GM12878 (cell line): ENCODE data around the gene ANGPTL4. TPM values are rescaled to one million over a fixed set of nuclear protein-coding genes. Genes with fewer than 3 reads are reported as not detected.

Experiments
- ATAC-seq: fragments of 200-7000 bp; cut with Tn5 transposase; 3 replicates; pipeline ENCODE4 v1.9.1; 2020; ENCODE audit warnings: mild to moderate bottlenecking, moderate library complexity
- BruUV-seq: library from RNA; stranded (reverse); fragments of 400-500 nt; replicated peaks from 2 replicates; lab custom pipeline; 2021; lab: Mats Ljungman, UMichigan
- CTCF ChIA-PET: fragments of 300-600 bp; sonication (Branson Sonifier 250); formaldehyde crosslinking; extraction: SDS; loops from one replicate; lab custom pipeline; 2021; ENCODE audit warnings: inconsistent platforms; lab: Yijun Ruan, JAX
- POLR2A ChIA-PET: fragments of 350-600 bp; formaldehyde crosslinking; extraction: SDS; loops from one replicate; lab custom pipeline; 2021; ENCODE audit warnings: inconsistent platforms; lab: Charles Lee
- RAD21 ChIA-PET: fragments of 300-600 bp; sonication (Branson Sonifier 250); formaldehyde crosslinking; loops from one replicate; lab custom pipeline; 2023; ENCODE audit warnings: antibody characterized with exemption; ENCODE audit not compliant: unreplicated experiment; lab: Charles Lee
- SMC1A ChIA-PET: fragments of 300-600 bp; sonication (Branson Sonifier 250); formaldehyde crosslinking; loops from one replicate; lab custom pipeline; 2023; ENCODE audit not compliant: unreplicated experiment, uncharacterized antibody; lab: Charles Lee
- DNase-seq: peaks from one replicate; pipeline ENCODE4 v3.0.0-alpha.2; 2011; ENCODE audit warnings: low read depth, low spot score
- FAIRE-seq: peaks from 3 replicates; lab custom pipeline; 2011; peaks lifted over from hg19 to GRCh38; lab: Jason Lieb, UNC
- H2AFZ ChIP-seq: 2 replicates; pipeline ENCODE4 v1.6.0; 2011; ENCODE audit warnings: low read depth, low read length, control low read depth; ENCODE audit not compliant: control insufficient read depth
- H3K27ac ChIP-seq: 2 replicates; pipeline ENCODE4 v1.5.1; 2011; ENCODE audit warnings: control low read depth; ENCODE audit not compliant: control insufficient read depth, insufficient read depth
- H3K27me3 ChIP-seq, 2 experiments: replicated peaks in 1 of 2; 2 replicates each; pipeline versions ENCODE4 v1.6.0 to v1.6.1; 2011; ENCODE audit warnings: low read length in 1 of 2; ENCODE audit not compliant: control insufficient read depth in 2 of 2, insufficient read depth in 2 of 2
- H3K36me3 ChIP-seq, 2 experiments: 2 replicates each; pipeline ENCODE4 v1.5.1; 2011; ENCODE audit warnings: low read length in 1 of 2; ENCODE audit not compliant: control insufficient read depth in 2 of 2, insufficient read depth in 2 of 2
- H3K4me1 ChIP-seq: 2 replicates; pipeline ENCODE4 v1.6.1; 2011; ENCODE audit warnings: mild to moderate bottlenecking, low read length, moderate library complexity, mixed read lengths; ENCODE audit not compliant: control insufficient read depth, insufficient read depth
- H3K4me2 ChIP-seq: 2 replicates; pipeline ENCODE4 v1.6.0; 2011; ENCODE audit warnings: control low read depth; ENCODE audit not compliant: control insufficient read depth, insufficient read depth
- H3K4me3 ChIP-seq: fragments of 200-600 bp; sonication (generic); 2 replicates; pipeline ENCODE4 v1.5.1; 2016
- H3K79me2 ChIP-seq: 2 replicates; pipeline ENCODE4 v1.6.0; 2011; ENCODE audit warnings: low read length; ENCODE audit not compliant: control insufficient read depth, insufficient read depth
- H3K9ac ChIP-seq: 2 replicates; pipeline ENCODE4 v1.8.0; 2011; ENCODE audit warnings: low read length, control low read depth, mixed read lengths; ENCODE audit not compliant: control insufficient read depth, insufficient read depth
- H3K9me3 ChIP-seq: replicated peaks from 3 replicates; pipeline ENCODE4 v1.5.1; 2011; ENCODE audit warnings: mild to moderate bottlenecking, low read length; ENCODE audit not compliant: control insufficient read depth, insufficient read depth
- H4K20me1 ChIP-seq: 2 replicates; pipeline ENCODE4 v1.6.0; 2011; ENCODE audit not compliant: control insufficient read depth, insufficient read depth
- HDAC2 ChIP-seq: fragments of 200-600 bp; sonication (generic); IDR thresholded peaks from 2 replicates; pipeline ENCODE4 v1.6.1; 2017
- MTA3 ChIP-seq: IDR thresholded peaks from 2 replicates; pipeline ENCODE4 v1.6.1; 2012; ENCODE audit warnings: low read length, inconsistent platforms, borderline replicate concordance
- NRF1 ChIP-seq: conservative IDR thresholded peaks from 2 replicates; pipeline ENCODE4 v1.6.1; 2011; ENCODE audit warnings: mild to moderate bottlenecking, low read depth, low read length, improper control_type of control experiment
- RAD51 ChIP-seq: fragments of 450-650 bp; IDR thresholded peaks from 2 replicates; pipeline ENCODE4 v1.6.1; 2016; ENCODE audit warnings: moderate library complexity, mild to moderate bottlenecking, inconsistent platforms
- ZBED1 ChIP-seq: IDR thresholded peaks from 2 replicates; pipeline ENCODE4 v1.6.1; 2016; ENCODE audit warnings: borderline replicate concordance
- ZNF24 ChIP-seq: fragments of 450-650 bp; IDR thresholded peaks from 2 replicates; pipeline ENCODE4 v1.6.1; 2017; ENCODE audit warnings: antibody characterized with exemption, mild to moderate bottlenecking
- WGBS: methylation state at CpG from one replicate; pipeline ENCODE4 v1.1.6; 2016; ENCODE audit warnings: low lambda C conversion rate; ENCODE audit not compliant: insufficient replicate concordance, insufficient coverage; ENCODE audit errors: missing lambda C conversion rate; 5-methylcytosine and 5-hydroxymethylcytosine counted together
- in situ Hi-C: fragments of 300-500 bp; cut with MboI; formaldehyde crosslinking; loops from 9 replicates; pipeline ENCODE4 v1.14.3; 2018; ENCODE audit warnings: mixed read lengths
- intact Hi-C: fragments of 100-400 bp; cut with micrococcal nuclease; formaldehyde crosslinking; loops from one replicate; pipeline ENCODE4 v1.14.2; 2022; ENCODE audit not compliant: unreplicated experiment
- polyA plus RNA-seq, 11 experiments: library from polyadenylated mRNA; depleted of rRNA in 4 of 11; unstranded in 6 of 11; stranded (reverse) in 5 of 11; fragments of >200 nt; fragmentation: Nextera tagmentation in 4 of 11; fragmentation: Illumina TruSeq in 1 of 11; extraction: Ambion mirVana in 4 of 11; extraction: Trizol in 1 of 11; gene quantifications; 1 replicate in 1 of 11; 2 replicates in 10 of 11; pipeline versions ENCODE4 v1.2.1 to v1.2.3, GENCODE V29; 2011 to 2016; ENCODE audit warnings: inconsistent platforms in 2 of 11, missing spikeins in 2 of 11, low read depth in 1 of 11
- total RNA-seq, 4 experiments: library from RNA; depleted of rRNA in 3 of 4; stranded (reverse); fragments of >200 nt in 3 of 4; fragmentation: Illumina TruSeq in 1 of 4; extraction: Trizol in 1 of 4; gene quantifications; 2 replicates each; pipeline versions ENCODE4 v1.2.1 to v1.2.3, GENCODE V29; 2013 to 2021
- TF ChIP-seq, protein P1 (sequence below): fragments of 450-650 bp; IDR thresholded peaks from 2 replicates; pipeline ENCODE4 v1.6.1; 2016; ENCODE audit warnings: mild to moderate bottlenecking

The ANGPTL4 gene
- total and polyA plus RNA-seq, 10 of the 15 experiments (the other 5 are each of a cell fraction or from before 2014, with no cell fraction given), result 0.45 TPM; not detected in 9

DNA sequence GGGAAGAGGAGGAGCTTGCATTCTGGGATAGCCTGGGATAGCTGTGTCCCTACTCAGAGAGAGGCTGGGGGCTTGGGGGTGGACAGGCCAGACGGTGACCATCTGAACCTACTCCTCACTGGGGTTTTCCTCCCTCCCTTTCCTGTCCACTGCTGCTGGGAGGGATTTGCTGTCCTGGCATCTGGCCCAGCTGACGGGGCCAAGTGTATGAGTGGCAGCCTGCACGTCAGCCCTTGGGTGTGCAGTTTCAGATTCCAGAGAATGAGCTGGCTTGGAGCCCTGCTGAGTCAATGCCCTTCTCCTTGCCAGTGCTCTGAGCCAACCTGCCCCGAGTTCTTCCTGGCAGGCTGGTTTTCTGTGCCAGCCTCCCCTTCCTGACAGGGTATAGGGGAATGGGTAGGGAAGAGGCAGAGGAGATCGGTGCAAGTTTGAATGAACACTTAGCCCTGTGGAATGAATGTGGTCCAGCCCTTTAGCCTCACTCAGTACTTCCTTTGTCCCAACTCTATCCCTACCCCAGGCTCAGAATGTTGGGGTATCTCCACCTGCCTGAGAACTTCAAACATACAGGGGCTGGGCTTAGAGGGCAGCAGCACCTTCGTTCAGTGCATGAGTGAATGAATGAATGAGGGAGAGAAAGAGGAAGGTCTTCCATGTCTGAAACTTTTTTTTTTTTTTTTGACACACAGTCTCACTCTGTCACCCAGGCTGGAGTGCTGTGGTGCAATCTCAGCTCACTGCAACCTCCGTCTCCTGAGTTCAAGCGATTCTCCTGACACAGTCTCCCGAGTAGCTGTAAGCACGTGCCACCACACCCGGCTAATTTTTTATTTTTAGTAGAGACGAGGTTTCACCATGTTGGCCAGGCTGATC lies 1.8 kb upstream of the ANGPTL4 start:
- no peak overlapping the region for H3K27ac ChIP-seq
- no peaks in the 10 kb centered on the region for H3K79me2 ChIP-seq
- H3K4me1 ChIP-seq, result no peaks in the 10 kb centered on the region
- ATAC-seq (no peak), DNase-seq (no peak), FAIRE-seq (no peak)
- no peaks in the 10 kb centered on the region for H3K9me3 ChIP-seq
- TF ChIP-seq ZBED1, result no peak
- no peak for TF ChIP-seq HDAC2
- no peak for TF ChIP-seq RAD51
- TF ChIP-seq, protein P1, sequence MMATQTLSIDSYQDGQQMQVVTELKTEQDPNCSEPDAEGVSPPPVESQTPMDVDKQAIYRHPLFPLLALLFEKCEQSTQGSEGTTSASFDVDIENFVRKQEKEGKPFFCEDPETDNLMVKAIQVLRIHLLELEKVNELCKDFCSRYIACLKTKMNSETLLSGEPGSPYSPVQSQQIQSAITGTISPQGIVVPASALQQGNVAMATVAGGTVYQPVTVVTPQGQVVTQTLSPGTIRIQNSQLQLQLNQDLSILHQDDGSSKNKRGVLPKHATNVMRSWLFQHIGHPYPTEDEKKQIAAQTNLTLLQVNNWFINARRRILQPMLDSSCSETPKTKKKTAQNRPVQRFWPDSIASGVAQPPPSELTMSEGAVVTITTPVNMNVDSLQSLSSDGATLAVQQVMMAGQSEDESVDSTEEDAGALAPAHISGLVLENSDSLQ, result peak; percentile 62; the same call in 1 of the 2 replicates
- no peak for TF ChIP-seq MTA3
- TF ChIP-seq ZNF24, result 0 out of 2 replicates have a peak, but pooled peaks have one; percentile 51
- TF ChIP-seq NRF1, result no peak
- peaks cover 0 to 6% of the 10 kb centered on the region in 2 experiments; a peak in 2 of 4 replicates for H3K27me3 ChIP-seq
- ChIA-PET SMC1A (interaction anchor here (1.0 to 1.2 kb wide), 2 partner anchors 41 to 144 kb away, joined by 3 read pairs; partner anchors contain the start of genes NDUFA7 and RPS28), RAD21 (interaction anchor here (1.3 kb wide), 1 partner anchor 10 kb away, joined by 3 read pairs; no protein-coding TSS in a partner anchor), POLR2A (interaction anchor here (0.6 to 0.7 kb wide), 2 partner anchors 37 to 155 kb away, joined by 4 read pairs; no protein-coding TSS in a partner anchor), CTCF (interaction anchor here (1.1 to 2.8 kb wide), 3 partner anchors 8 to 216 kb away, joined by 3 to 8 read pairs (median 4); no protein-coding TSS in a partner anchor)
- BruUV-seq, result no TSS peak
- no peak overlapping the region for H3K9ac ChIP-seq
- in situ Hi-C loops (no loop called here), intact Hi-C loops (no loop called here)
- no peak overlapping the region for H3K4me3 ChIP-seq
- H2AFZ ChIP-seq, result no peak overlapping the region
- WGBS, result 44% methylated on average over 12 of the region's 12 CpGs
- no peaks in the 10 kb centered on the region for H3K36me3 ChIP-seq
- no peaks in the 10 kb centered on the region for H4K20me1 ChIP-seq
- no peak overlapping the region for H3K4me2 ChIP-seq
